Measurements from ENCODE around the gene DDX41.

GRCh38 chr5:177537389-177538361 is 20.9 kb upstream of the DDX41 start:
- no peak for TF ChIP-seq CTCF (conservative IDR thresholded peaks at IDR 0.05 in 1 of 2, IDR thresholded peaks at IDR 0.05 in 1 of 2; ENCODE audit: low read depth in 1 of 2, low read length in 2 of 2)
- TF ChIP-seq EZH2 (IDR thresholded peaks at IDR 0.05; ENCODE audit: low read length, missing control alignments): no peak

All from fibroblast of lung (primary cell).